GM19035 (cell line): ENCODE measurements around the gene GFOD1.
A peak's percentile ranks its signal among the peaks of the same experiment; 100 is the strongest.

ENCODE experiments used
- ATAC-seq: cut with Tn5 transposase; IDR thresholded peaks from one replicate; pipeline ENCODE4 v1.9.1; 2021; ENCODE audit not compliant: unreplicated experiment

Gene GFOD1

GRCh38 chr6:13427801-13428582 is 59.4 kb downstream of the GFOD1 start:
- peak; percentile 75 for ATAC-seq

DNA sequence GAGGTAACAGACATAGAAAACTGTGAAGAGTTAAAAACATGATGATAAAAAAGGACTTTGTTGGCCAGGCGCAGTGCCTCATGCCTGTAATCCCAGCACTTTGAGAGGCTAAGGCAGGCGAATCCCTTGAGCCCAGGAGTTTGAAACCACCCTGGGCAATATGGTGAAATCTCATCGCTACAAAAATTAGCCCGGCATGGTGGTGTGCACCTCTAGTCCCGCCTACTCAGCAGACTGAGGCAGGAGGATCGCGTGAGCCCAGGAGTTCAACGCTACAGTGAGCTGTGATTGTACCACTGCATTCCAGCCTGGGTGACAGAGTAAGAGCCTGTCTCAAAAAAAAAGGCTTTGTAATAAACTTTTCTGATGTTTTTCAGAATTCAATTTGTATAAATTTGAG is 60.1 kb downstream of the GFOD1 start:
- peak; percentile 17 for ATAC-seq

DNA sequence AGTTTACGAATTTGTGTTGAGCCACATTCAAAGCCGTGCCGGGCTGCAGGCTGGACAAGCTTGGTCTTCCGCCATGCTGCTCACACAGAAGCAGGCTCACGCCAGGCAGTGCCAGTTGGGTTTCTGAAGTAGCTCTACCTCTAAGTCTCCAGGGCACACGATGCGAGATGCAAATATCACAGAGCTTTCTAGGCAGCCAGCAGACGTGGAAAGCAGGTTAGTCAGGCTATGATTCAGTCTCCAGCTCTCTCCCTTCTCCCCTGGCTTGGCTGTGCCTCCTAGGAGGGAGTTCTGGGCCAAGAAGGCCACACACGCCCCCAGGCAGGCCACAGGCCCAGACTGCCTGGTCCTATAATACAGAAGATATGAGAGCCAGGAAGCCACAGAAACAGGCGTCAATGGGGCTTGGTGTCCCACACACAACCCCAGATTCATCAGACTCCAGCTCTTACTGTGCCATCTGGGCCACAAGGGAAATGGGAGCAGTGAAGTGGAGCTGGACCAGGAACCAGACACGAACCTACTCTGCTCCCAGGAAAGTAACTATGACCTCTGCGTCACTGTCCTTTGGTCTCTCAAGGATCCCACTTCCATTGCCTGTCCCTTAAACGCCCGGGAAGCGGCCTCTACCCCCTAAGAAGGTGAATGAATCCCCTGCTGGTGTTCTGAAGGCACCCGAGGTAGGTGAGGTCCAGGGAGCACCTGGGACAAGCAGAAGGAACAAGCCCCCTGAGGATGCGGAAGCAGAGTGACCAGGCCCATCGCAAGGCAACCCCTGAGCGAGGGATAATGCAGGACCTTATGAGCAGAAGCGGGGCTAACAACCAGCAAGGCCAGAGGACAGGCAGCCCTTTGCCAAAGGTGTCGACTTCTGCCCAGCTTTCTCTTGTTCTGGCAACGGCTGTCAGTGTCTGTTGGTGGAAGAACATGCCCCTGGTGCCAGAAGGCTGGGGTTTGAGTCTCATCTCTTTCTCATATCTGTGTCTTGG is 61.2 kb downstream of the GFOD1 start:
- no peak for ATAC-seq

GRCh38 chr6:13425270-13425873 is 62.0 kb downstream of the GFOD1 start:
- no peak for ATAC-seq

DNA sequence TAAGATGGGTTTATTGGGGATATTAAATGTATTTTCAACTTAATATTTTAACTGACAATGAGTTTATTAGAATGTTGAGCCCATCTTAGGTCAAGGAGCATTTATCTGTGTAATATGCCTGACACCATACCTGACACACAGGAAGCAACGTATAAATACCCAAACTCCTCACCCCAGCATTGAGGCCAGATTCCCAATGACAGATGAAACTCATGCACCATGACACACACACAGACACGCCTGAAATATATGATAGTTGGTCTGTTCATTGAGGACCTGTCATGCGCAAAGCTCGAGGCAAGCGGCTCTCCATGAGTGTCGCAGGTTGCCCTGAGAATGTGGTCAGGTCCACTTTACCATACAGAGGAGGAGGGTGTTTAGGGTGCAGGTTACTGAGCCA is 64.1 kb downstream of the GFOD1 start:
- no peak for ATAC-seq

- ATAC-seq, result no peak
Measured at GRCh38 chr6:13422681-13423221, 64.6 kb downstream of the GFOD1 start.

- ATAC-seq, result no peak
Measured at GRCh38 chr6:13421425-13422059, 65.9 kb downstream of the GFOD1 start.

DNA sequence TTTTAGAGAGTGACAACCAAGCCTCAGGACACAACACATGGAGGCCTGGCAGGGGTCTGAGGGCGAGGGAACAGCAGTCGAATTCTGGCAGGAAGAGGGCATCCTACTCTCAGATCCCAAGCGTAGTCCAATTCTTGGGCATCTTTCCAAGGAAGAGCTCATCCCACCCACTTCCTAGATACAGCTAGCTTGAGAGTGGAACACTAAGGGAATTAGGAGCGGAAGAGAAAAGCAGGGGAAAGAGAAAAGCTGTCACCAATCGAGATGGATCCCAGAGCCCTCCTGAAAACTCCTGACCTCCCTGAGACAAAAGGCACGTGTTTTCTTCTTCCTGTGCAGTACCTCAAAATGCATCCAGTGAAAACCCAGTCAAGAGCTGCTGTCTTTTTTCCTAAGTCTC is 67.1 kb downstream of the GFOD1 start:
- no peak for ATAC-seq

DNA sequence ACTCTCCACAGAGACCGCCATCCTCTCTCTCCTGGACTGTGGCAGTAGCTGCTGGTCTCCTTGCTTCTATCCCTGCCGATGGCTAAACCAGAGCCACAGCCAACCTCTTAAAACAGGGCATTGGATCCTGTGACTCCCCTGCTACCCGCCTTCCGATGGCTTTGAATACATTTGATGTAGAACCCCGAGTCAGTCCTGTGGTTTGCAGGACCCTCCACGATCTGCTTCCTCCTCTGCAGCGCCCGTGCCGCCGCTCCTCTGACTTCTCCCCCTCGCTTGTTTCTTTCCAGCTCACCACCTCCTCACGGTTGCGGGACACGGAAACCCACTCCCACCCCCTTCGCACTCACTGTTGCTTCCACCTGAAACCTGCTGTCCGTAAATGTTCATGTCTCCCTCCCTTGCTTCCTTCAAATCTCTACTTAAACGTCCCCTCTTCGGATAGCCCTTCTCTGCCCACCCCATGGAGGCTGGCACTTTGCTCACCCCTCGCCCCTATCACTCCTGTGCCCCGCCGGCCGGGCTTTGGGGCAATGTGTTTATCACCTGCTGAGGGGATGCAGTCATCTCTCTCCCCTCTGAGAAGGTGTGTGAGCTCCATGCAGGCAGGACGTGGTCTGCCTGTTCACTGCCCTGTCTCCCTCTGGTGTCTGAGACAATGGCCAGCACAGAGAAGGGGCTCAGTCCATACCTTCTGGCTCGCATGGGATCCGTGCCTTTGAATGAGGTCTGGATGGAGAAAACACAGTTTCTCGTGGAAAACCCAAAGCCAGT is 67.8 kb downstream of the GFOD1 start:
- no peak for ATAC-seq

DNA sequence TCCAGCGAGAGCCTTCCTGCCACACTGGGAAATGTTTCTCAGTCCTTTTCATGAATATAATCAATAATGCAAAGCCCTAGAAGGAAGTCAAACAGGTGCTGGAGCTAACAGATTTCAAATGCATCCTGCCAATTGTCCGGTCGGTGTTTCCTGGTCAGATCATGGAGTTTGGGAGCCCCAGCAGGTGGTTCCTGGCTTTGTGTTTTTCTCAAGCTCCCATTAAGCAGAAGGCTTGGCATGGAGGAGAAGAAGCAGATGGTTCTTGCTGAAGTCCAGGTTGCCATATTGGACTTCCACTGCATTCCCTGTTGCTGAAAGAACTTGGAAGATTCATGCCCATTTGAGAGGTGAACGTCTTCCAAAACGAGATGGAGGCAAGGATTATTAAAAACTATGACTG is 68.6 kb downstream of the GFOD1 start:
- ATAC-seq, result no peak

DNA sequence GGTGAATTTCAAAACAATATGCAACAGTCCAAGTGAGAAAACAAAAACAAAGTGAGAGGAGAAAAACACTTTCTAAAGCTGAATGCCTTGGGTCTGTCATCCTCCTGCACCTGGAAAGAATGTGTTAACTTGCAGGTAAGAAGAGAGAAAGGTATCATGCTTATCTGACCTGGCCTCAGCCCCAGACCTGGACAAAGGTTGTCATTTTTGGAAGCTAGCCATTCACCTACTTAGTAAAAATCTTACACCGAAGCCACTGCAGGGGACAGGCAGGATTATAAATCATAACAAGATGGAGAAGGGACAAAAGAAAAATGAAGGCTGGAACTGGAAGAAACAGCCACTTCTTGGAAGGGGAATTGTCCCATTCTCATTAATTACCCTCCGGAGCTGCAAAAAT is 69.4 kb downstream of the GFOD1 start:
- ATAC-seq, result no peak

DNA sequence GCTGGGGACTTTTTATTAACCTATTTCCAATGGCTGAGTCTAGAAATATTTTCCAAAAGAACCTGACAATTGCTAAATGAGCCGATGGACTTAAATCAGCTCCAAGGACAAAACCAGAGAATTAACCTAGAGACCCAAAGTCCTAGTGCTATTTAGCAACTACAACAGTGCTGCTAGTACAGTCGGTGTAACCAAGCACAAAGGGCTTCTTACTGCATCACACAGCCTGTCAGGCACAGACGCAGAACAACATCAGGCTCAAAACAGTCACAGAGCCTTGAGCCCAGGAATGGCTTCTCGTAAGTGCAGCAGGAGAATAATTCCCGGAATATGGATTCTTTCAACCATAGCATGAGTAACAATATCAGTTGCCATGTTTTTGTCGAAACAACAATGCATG is 70.0 kb downstream of the GFOD1 start:
- ATAC-seq, result no peak

GRCh38 chr6:13415283-13415682 is 72.1 kb downstream of the GFOD1 start:
- no peak for ATAC-seq

DNA sequence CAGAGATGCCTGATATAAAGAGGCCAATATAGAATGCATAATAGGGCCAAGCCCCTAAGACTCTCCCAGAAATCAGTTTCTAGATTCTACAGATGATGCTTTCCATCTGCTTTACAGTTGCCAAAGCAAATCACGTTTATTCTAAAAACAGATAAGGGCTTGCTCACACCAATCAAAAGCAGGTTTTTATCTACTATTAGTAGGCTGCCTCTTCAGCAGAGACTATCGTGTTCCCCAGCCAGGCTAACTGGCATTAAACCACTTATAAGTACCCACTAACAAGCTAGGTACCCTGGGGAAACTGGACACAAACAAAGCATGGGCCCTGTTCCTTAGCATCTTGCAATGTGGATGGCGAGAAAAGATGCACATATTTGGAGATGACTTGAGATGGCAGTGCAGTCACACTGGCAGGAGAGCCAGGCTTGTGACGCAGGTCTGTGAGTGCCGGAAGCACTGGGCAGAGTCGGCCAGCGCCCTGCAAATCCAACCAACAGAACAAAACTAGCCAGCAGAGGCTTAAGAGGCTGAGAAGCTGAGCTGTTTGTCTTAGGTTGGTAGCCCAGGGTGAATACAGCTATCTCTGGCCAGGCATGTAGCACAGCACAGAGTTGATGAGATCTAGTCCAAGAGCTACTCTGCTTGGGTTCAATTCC is 73.4 kb downstream of the GFOD1 start:
- ATAC-seq, result no peak

DNA sequence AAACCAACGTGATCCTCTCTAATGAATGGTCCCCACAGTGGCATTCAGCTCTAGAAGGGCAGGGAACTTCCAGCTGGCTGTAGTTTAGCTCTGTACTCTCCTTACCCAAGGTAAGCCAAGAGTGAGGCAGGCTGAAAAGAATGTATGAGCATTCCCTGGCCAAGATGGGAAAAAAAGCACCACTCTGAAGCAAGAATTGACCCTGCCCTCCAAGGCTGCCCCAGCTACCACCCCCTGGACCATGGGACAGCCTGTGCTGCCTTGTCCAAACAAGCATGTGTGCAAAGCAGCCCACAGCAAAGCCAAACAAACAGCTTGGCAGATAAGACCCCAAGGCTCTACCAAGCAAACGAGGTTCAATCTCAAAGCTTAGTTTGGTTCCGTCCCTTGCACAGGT is 73.9 kb downstream of the GFOD1 start:
- ATAC-seq, result no peak

DNA sequence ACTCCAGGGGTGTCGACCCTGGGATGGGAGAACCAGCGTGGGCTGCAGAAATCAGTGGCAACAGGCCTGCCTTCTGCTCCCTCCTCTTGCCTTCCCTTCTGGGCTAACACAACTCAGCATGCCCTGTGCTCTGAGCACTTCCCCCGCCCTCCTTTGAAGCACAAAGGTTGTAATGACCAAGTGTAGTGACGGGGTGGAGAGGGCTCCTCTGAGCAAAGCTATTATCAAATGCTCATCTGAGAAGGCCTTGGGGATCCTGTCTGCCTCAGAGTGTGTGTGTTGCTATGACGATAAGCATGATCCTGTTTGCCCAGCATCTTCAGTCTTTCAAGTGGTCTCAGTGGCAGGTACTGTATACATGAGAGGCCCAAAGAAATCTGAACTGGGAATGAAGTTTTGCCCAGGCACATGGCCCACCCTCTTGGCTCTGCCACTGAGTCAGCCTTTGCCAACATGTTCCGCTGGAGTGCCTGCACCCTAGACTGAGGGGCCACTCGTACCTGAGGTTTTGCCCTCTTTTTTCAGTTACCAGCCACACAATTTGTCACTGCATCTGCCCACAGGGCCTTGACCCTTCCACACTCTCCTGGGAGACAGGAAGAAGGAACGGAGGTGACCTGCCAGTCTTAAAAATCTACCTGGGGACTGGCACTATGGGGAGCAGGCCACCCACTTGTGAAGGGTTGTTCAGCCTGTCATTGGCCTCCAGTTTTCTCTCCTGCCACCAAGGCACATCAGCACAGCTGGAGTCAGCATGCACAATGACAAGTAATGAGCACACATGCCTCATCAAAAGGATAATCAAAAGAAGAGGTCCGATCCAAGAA is 74.5 kb downstream of the GFOD1 start:
- no peak for ATAC-seq

DNA sequence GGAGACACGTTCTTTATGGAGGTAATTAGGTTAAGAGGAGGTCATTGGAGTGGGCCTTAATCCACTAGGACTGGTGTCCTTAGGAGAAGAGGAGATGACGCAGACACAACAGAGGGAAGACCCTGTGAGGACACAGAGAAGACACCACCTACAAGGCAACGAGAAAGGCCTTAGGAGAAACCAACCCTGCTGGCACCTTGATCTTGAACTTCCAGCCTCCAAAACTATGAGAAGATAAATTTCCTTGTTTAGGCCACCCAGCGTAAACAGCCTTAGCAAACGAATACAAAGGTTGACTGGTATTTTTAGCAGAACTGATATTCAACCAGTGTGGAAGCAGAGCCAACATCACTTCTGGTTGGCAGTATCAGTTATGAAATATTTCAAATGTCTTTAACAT is 75.2 kb downstream of the GFOD1 start:
- no peak for ATAC-seq

GRCh38 chr6:13411484-13411883 is 75.9 kb downstream of the GFOD1 start:
- ATAC-seq, result no peak

- no peak for ATAC-seq
Measured at GRCh38 chr6:13409991-13410390, 77.4 kb downstream of the GFOD1 start.
